ENCODE results near the gene TRAPPC14. TPM values are rescaled to one million over a fixed set of nuclear protein-coding genes. Genes with fewer than 3 reads are reported as not detected.
"Not testable (repeated sequence)": the region's sequence is repeated elsewhere in the genome, so short reads cannot be mapped to it uniquely, and the experiment has no call there.

Gene TRAPPC14
- polyA plus RNA-seq, 1 experiment: 5.8 TPM

- POLR2A ChIA-PET: no interaction called here
- no peaks in the 10 kb centered on the region for H3K27me3 ChIP-seq (ENCODE audit: control insufficient read depth, insufficient read depth, low read length)
- CTCF ChIA-PET: interaction anchor here (1.7 kb wide), 1 partner anchor 10 kb away, joined by 6 read pairs; no protein-coding TSS in a partner anchor
- no peak for TF ChIP-seq CTCF (IDR thresholded peaks at IDR 0.05; ENCODE audit: insufficient read depth, low read depth, low read length)
- H3K36me3 ChIP-seq (ENCODE audit: control insufficient read depth, insufficient read depth, low read length): no peaks in the 10 kb centered on the region
- DNase-seq (ENCODE audit: low read depth): no peak
- H3K4me3 ChIP-seq (ENCODE audit: low read depth, low read length): no peak overlapping the region
These were observed 30.5 kb upstream of the TRAPPC14 start for GRCh38 chr7:100189061-100189460.

- H3K36me3 ChIP-seq (ENCODE audit: control insufficient read depth, insufficient read depth, low read length): no peaks in the 10 kb centered on the region
- H3K4me3 ChIP-seq (ENCODE audit: low read depth, low read length): no peak overlapping the region
- no peak for DNase-seq (ENCODE audit: low read depth)
- POLR2A ChIA-PET: no interaction called here
- CTCF ChIA-PET: interaction anchor here (0.9 to 1.5 kb wide), 3 partner anchors 23 to 53 kb away, joined by 3 to 4 read pairs (median 3); no protein-coding TSS in a partner anchor
- TF ChIP-seq CTCF (IDR thresholded peaks at IDR 0.05; ENCODE audit: insufficient read depth, low read depth, low read length): no peak
- no peaks in the 10 kb centered on the region for H3K27me3 ChIP-seq (ENCODE audit: control insufficient read depth, insufficient read depth, low read length)
These were observed 27.2 kb upstream of the TRAPPC14 start for GRCh38 chr7:100185726-100186125.

GRCh38 chr7:100183090-100183489, 24.6 kb upstream of the TRAPPC14 start:
- POLR2A ChIA-PET; H3K27me3 ChIP-seq (ENCODE audit: control insufficient read depth, insufficient read depth, low read length); DNase-seq (ENCODE audit: low read depth); H3K36me3 ChIP-seq (ENCODE audit: control insufficient read depth, insufficient read depth, low read length); H3K4me3 ChIP-seq (ENCODE audit: low read depth, low read length): not testable (repeated sequence)
- CTCF ChIA-PET: interaction anchor here (0.6 kb wide), 1 partner anchor 189 kb away, joined by 3 read pairs; no protein-coding TSS in a partner anchor

- CTCF ChIA-PET; DNase-seq (ENCODE audit: low read depth); H3K27me3 ChIP-seq (ENCODE audit: control insufficient read depth, insufficient read depth, low read length); H3K36me3 ChIP-seq (ENCODE audit: control insufficient read depth, insufficient read depth, low read length); POLR2A ChIA-PET; H3K4me3 ChIP-seq (ENCODE audit: low read depth, low read length): not testable (repeated sequence)
These were observed 24.1 kb upstream of the TRAPPC14 start for GRCh38 chr7:100182616-100183015.

GRCh38 chr7:100180084-100180483, 21.6 kb upstream of the TRAPPC14 start:
- POLR2A ChIA-PET; H3K27me3 ChIP-seq (ENCODE audit: control insufficient read depth, insufficient read depth, low read length): not testable (repeated sequence)
- CTCF ChIA-PET: interaction anchor here (0.6 to 1.6 kb wide), 4 partner anchors 10 to 47 kb away, joined by 3 to 6 read pairs (median 4); no protein-coding TSS in a partner anchor

GRCh38 chr7:100177045-100178001, 18.8 kb upstream of the TRAPPC14 start, which contains the start of the genes GPC2 and STAG3:
GPC2 (minus strand) TSS chr7:100177381; CDS start chr7:100177199, 182 bp downstream.
STAG3 (plus strand) TSS chr7:100177918; CDS start chr7:100180557, 2,639 bp downstream.
- ChIA-PET POLR2A (interaction anchor here (0.5 to 1.4 kb wide), 3 partner anchors 9 to 89 kb away, joined by 3 to 15 read pairs (median 7); partner anchors contain the start of genes COPS6 and GAL3ST4), CTCF (interaction anchor here (0.8 to 1.4 kb wide), 4 partner anchors 9 to 44 kb away, joined by 3 to 5 read pairs (median 4); partner anchors contain the start of gene GAL3ST4)
- peak; percentile 75 for DNase-seq (ENCODE audit: low read depth)
- no peaks in the 10 kb centered on the region for H3K27me3 ChIP-seq (ENCODE audit: control insufficient read depth, insufficient read depth, low read length)
- TF ChIP-seq CTCF (IDR thresholded peaks at IDR 0.05; ENCODE audit: insufficient read depth, low read depth, low read length): no peak
- peak within 1 kb of the TSS; percentile 49 for H3K4me3 ChIP-seq (ENCODE audit: low read depth, low read length)
- H3K36me3 ChIP-seq (ENCODE audit: control insufficient read depth, insufficient read depth, low read length): no peaks in the 10 kb centered on the region

More at GRCh38 chr7:100180084-100180483, 21.6 kb upstream of the TRAPPC14 start:
- DNase-seq (ENCODE audit: low read depth); H3K4me3 ChIP-seq (ENCODE audit: low read depth, low read length); H3K36me3 ChIP-seq (ENCODE audit: control insufficient read depth, insufficient read depth, low read length): not testable (repeated sequence)

All from BJ (cell line).